ENCODE measurements around the gene IER5.

The IER5 gene

GRCh38 chr1:181116819-181117390, 28.4 kb downstream of the IER5 start:
- DNase-seq: no peak

GRCh38 chr1:181117648-181118449, 29.3 kb downstream of the IER5 start:
- DNase-seq: no peak

GRCh38 chr1:181119093-181119989, 30.8 kb downstream of the IER5 start:
- peak; percentile 30 for DNase-seq

GRCh38 chr1:181120924-181121323, 32.4 kb downstream of the IER5 start:
- no peak for DNase-seq

GRCh38 chr1:181121498-181121897, 33.0 kb downstream of the IER5 start:
- no peak for DNase-seq

GRCh38 chr1:181122222-181122621, 33.7 kb downstream of the IER5 start:
- no peak for DNase-seq

- DNase-seq: no peak
Observed at GRCh38 chr1:181123173-181123572, 34.7 kb downstream of the IER5 start.

GRCh38 chr1:181124291-181124751, 35.8 kb downstream of the IER5 start:
- peak; percentile 89 for DNase-seq

- no peak for DNase-seq
Observed at GRCh38 chr1:181126289-181126688, 37.8 kb downstream of the IER5 start.

GRCh38 chr1:181126871-181127587, 38.5 kb downstream of the IER5 start:
- DNase-seq: peak; percentile 58

- DNase-seq: no peak
Observed at GRCh38 chr1:181127898-181128453, 39.5 kb downstream of the IER5 start.

GRCh38 chr1:181128592-181129497, 40.3 kb downstream of the IER5 start:
- DNase-seq: peak; percentile 91

GRCh38 chr1:181129771-181130606, 41.5 kb downstream of the IER5 start:
- DNase-seq: no peak

- DNase-seq: peak; percentile 70
Observed at GRCh38 chr1:181131255-181131941, 42.9 kb downstream of the IER5 start.

GRCh38 chr1:181133441-181133951, 45.0 kb downstream of the IER5 start:
- no peak for DNase-seq

GRCh38 chr1:181133969-181134418, 45.5 kb downstream of the IER5 start:
- DNase-seq: no peak

- DNase-seq: peak; percentile 95
Observed at GRCh38 chr1:181134543-181135436, 46.3 kb downstream of the IER5 start.

- peak; percentile 50 for DNase-seq
Observed at GRCh38 chr1:181135437-181135731, 46.9 kb downstream of the IER5 start.
